ENCODE measurements around the gene CD40.

GRCh38 chr20:46111028-46111835, 6.9 kb upstream of the CD40 start:
- TF ChIP-seq, protein P1, sequence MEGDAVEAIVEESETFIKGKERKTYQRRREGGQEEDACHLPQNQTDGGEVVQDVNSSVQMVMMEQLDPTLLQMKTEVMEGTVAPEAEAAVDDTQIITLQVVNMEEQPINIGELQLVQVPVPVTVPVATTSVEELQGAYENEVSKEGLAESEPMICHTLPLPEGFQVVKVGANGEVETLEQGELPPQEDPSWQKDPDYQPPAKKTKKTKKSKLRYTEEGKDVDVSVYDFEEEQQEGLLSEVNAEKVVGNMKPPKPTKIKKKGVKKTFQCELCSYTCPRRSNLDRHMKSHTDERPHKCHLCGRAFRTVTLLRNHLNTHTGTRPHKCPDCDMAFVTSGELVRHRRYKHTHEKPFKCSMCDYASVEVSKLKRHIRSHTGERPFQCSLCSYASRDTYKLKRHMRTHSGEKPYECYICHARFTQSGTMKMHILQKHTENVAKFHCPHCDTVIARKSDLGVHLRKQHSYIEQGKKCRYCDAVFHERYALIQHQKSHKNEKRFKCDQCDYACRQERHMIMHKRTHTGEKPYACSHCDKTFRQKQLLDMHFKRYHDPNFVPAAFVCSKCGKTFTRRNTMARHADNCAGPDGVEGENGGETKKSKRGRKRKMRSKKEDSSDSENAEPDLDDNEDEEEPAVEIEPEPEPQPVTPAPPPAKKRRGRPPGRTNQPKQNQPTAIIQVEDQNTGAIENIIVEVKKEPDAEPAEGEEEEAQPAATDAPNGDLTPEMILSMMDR (conservative IDR thresholded peaks at IDR 0.05; ENCODE audit: low read length): no peak
- TF ChIP-seq EZH2phosphoT487 (IDR thresholded peaks at IDR 0.05; ENCODE audit: borderline replicate concordance, low read depth, low read length): no peak
